Medulla oblongata (tissue), 1 donor: ENCODE data around the gene SEMA4D.

Experiments
- DNase-seq: peaks from one replicate; pipeline ENCODE4 v3.0.0-alpha.2; 2015; ENCODE audit errors: extremely low spot score

Gene SEMA4D

DNA sequence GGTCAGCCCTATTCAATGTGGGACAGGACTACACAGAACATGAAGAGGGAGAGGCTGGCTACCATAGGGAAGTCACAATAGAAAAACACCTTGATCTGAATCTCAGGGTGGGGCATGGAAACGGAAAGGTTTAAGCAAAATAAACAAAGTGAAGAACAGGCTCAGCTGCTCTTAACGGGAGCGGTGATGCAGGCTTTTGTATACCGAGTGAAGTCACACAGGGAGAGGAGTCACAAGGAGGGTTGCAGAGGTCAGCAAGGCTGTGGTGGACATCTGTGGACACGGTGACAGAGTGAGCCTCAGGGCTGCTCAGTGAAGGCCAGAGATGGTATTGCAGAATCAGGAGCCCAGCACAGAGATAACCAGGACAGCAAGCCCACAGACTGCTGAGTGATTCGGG, 30.6 kb upstream of the SEMA4D start:
- peak; percentile 43 for DNase-seq

DNA sequence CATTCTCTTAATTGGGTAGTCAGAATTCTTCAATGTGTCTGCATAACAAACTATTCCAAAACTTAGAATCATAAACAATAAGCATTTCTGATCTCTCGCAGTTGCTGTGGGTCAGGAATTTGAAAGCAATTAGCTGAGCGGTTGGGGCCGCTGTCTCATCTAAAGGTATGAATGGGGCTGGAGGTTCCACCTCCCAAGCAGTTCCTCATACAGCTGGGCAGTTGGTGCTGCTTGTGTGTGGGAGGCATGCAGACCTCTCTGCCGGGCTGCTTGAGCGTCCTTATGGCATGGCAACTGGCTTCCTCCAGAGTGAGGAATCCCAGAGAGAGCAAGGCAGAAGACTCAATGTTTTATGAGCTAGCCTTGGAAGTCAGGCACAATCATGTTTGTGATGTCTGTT, 30.2 kb upstream of the SEMA4D start:
- no peak for DNase-seq

DNA sequence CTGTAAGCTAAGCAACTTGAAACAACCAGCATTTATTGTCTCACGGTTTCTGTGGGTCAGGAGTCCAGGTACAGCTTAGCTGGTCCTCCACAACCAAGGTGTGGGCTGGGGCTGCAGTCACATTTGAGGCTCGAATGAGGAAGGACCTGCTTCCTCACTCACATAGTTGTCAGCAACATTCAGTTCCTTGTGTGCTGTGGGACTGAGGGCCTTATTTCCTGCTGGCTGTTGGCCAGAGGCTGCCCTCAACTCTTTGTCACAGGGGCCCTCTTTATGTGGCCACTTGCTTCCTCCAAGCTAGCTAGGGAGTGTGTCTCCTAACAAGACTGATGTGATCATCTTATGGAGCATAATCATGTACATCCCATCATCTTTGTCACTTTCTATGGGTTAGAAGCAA, 29.2 kb upstream of the SEMA4D start:
- DNase-seq = peak; percentile 83

DNA sequence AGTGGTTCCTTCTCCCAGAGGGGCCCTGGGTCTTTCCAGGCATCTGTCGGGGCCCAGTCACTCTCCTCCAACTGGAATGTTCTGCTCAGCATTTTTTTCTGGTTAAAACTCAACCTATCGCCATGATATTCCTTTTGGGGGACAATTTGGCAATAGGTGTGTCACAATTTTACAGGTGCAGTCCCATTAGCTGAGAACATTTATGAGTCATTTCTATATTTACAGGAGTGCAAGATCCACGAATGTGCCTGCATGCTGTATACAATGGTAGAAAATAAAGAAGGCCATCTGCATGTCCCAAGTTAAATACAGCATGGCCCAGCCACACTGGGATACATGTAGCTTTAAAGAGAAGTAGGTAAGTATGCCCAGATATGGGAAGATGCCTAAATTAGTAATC, 28.8 kb upstream of the SEMA4D start:
- DNase-seq = no peak

DNA sequence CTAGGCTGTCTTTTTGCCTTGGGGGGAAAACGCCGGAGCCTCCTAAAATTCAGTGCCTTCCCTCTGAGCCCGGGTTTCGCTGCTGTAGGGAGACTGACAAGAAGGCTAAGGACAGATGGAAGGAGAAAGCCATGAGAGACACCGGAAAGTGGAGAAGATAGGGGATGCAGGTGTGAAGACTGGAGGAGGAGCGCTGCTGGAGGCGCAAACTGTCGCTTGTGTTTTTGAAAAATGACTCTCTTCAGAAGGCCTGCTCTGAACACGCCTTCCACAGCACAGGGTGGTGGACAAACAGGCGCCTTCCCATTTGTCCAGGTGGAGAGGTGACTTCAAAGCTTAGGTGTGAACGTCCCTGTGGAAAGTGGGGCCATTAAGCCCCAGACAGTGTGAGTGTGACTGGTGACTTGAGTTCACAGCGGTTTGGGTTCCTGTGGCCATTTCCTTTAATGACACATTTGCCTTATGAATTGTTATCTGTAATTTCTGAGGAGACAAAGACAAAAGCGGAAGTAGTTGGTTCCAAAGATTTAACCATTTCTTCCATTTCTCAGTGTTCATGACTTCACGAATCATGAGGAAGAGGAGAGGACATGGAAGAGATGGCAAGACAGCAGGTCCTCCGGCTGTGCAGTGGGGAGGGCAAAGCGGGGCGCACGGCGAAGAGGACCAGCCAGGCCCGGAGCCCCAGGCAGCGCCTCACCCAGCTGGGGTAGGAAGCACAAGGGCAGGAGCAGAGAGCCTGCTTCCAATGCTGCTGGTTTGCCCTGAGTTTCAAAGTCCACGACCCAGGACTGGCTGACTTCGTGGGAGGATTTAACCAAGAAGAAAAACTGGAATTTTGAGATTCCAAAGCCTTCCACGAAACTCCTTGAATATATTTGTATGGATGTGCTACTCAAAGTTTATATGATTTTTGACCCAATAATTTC, 27.8 kb upstream of the SEMA4D start:
- DNase-seq = no peak

DNA sequence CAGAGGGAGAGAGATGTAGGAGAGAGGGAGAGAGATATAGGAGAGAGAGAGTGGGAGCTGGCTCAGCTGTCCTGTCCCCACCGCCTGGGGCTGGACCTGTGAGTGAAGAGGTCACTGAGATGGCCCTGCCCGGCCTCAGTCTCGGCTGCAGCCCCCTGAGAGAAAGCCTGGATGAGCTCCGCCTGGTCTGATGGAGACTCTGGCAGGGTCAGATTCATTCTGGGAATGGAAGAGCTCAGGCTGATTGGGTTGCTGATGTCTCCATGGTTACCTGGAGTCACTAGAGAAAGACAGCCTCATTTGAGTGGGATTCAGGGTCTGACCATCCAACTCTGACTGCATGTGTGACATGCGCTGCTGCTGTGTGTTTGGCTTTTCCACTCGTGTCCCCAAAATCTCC, 27.1 kb upstream of the SEMA4D start:
- DNase-seq = no peak

DNA sequence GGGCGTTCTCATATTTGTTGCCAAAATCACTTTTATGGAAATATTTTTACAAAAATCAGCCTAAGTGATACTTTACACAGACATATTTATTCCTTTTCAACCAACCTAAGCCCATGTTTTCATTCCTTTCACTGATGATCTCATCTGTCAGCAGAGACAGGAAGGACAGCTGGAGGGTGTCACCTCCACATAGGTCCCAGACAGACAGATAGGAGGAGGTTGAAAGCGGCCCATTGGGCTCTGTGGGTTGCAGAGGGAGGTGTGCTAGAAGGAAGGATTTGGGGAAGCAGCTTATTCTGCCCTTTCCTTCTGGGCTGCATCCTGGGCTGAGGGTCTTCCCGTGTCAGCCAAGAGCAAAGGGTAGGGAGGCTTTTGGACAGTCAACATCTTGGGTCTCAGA, 26.0 kb upstream of the SEMA4D start:
- DNase-seq = no peak

DNA sequence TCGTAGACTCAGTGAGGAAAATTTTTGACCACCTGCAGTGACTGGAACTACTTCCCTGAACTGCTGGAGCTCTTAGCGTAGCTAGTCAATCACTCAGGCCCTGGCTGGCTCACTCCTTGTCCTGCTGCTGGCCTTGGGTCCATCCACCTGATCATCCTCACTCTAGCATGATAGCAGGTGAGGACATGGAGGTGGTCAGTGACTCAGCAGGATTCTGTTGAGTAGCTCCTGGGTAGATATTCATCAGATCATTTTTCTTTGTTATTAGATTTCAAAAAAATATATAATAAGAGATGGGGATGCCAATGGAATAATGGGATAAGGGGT, 25.0 kb upstream of the SEMA4D start:
- no peak for DNase-seq

DNA sequence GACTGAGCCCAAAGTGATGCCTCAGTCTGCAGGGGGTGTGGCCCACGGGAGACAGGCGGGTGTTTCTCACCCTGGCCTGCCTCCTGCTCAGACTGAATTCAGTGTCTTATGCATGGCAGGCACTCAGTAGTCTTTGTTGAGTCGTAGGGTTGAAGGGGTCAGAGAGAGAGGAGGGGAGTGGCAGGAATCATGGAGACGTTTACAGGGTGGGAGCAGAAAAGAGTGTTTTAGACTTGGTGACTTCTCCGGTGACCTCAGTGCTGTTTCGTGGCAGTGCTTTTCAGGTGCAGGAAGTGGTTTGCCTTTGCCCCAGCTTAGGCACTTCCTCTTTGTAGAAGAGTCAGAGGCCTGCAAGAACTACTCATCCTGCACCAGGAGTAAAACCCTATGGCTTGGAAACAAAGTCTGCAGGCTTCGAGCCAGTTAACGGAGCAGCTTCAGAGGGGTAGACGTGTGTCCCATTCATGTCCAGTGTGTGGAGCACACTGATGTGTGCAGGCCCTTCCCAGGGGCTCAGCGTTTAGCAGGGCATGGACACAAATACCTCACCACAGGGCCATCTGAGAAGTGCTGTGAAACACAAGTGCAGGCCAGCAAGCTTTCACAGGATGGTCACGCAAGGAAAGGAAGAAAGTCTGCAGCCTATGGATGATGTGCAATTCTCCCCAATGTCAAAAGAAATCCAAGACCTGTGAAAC, 24.5 kb upstream of the SEMA4D start:
- DNase-seq = peak; percentile 68

DNA sequence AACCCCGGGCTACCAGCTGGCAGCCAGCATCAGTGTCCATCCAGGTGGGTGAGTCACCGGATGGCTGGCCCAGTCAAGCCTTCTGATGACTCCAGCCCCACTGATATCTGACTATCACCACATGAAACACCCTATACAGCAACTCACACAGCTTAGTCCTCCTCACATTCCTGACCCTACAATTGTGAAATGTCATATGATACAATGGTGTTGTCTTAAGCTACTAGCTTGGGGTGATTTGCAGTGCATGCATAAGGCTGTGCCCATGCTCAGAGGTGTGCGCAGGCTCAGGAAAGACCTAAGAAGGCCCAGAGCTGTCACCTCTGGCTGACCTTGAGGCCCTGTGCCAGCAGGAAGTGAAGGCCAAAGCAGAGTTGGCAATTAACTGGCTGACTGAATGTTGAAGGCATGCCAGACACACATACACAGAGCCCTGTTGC, 21.5 kb upstream of the SEMA4D start:
- DNase-seq = no peak

DNA sequence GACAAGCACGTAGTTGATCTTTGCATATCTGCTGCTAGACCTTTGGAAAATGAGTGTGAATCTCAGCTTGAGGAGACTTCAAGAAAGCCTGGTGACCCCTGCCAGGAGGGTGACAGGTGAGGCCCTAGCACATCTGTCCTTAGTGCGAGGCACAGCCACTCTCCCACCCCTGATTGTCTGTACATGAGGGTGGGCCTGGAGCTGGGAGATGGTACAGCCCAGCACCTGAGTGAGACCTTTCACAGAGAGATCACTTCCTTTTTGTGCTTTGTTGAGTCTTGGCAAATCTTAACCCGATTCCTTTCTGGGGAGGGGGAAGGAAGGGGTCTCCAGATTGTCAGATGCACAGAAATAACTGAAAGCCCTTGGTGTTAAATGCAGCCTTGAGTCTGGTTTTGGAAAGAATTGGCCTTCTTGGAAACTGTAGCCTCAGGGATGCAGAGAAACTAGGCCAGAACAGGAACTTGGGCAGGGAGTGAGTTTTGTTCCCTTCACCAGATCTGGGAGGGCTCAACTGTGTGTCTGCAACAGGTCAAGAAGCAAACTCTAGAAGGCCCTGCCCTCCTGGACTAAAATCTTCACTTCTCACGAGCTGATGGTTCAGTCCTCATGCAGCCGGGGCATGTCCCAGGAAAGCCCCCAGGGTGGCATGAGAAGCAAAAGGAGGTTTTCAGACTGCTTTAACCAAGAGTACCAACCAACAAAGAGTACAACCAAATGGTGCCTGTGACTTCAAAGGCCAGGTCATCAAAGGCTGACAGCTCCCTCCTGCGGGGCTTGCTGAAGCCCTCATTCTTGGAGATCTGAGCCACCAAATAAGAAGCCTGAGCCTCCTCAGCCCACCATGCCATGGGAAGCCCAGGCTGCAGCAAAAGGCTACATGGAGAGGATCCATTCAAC, 20.8 kb upstream of the SEMA4D start:
- DNase-seq = no peak

DNA sequence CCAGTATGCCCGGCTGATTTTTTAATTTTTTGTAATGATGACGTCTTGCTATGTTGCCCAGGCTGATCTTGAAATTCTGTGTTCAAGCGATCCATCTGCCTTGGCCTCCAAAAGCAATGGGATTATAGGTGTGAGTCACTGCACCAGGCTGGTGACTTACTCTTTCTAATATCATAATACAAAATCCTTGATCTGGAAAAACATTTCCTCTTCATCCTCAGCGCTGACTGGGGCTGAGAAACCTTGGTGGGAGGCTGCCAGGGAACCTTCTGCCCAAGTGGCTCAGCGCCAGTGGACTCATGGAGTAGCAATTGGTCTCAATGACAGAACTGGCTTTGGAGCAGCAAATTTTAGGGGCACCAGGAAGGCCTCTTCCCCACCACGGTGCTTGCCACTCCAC, 17.5 kb upstream of the SEMA4D start:
- DNase-seq = no peak

DNA sequence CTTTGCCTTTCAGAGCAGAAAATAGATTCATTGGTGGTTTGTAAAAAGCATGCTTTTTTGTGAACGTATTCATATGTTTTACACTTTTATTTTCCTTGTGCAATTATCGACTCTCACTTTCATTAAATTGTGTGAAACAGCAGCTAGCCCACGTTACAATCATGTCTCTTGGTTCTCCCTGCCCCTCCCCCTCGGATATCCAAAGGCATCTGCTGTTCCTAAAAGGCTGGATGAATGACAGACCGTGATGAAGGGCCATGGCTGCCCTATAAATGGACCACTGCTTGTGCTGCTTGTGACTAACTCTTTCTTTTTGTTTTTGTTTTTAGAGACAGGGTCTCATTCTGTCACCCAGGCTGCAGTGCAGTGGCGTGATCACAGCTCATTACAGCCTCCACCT, 17.0 kb upstream of the SEMA4D start:
- no peak for DNase-seq

DNA sequence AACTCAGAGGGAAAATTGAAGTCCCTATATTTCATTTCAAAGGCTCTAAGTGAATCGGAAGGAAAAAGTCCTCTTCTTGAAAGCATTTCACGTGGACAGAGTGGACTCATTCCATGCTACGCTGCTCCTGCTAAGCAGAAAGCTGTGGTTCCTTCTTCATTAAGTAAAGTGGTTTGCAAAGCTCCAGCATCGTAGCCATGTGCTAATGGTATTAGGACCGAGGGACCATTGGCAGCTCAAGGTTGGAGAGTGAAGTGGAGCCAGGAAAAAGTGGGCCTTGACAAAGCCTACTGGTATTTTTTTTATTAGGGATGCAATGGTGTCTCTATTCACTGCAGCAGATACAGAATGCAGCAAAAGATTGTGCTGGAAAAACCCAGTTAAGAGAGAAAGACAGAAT, 16.4 kb upstream of the SEMA4D start:
- DNase-seq = no peak

DNA sequence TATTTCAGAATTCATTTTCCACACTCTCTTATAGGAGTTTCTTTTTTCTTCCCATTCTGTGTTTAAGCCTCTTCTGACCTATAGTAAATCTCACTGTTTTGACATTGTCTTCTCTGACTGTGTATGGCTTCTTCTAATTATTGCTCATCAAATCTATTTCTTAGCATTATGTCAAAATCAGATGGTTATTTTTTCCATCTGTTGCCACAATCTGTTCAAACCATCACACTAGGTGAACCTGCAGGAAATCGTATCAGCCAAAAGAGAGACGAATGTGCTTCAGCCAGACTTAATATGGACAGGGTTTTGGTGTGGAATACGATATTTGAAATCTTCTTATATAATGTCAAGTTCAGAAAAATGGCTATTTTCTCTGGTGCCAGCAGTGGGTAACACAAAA, 15.9 kb upstream of the SEMA4D start:
- no peak for DNase-seq

DNA sequence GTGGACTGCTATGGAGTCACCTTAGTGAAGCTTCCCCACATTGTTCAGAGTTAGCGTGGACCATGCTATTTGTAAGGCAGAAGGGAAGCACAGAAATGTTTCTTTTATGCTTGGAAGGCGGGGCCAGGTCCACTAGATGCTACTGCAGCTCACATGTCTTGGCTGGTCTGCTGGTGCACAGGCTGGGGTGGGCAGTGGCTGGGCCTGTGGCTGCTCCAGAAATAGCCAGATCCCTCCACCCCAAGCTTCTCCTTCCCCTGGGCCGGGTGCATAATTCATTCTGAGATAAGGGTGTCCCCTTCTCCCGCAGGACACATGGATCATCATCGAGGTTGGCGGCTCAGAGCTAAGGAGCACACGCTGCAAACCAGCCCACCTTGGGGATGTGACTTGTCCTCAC, 14.5 kb upstream of the SEMA4D start:
- DNase-seq = no peak

DNA sequence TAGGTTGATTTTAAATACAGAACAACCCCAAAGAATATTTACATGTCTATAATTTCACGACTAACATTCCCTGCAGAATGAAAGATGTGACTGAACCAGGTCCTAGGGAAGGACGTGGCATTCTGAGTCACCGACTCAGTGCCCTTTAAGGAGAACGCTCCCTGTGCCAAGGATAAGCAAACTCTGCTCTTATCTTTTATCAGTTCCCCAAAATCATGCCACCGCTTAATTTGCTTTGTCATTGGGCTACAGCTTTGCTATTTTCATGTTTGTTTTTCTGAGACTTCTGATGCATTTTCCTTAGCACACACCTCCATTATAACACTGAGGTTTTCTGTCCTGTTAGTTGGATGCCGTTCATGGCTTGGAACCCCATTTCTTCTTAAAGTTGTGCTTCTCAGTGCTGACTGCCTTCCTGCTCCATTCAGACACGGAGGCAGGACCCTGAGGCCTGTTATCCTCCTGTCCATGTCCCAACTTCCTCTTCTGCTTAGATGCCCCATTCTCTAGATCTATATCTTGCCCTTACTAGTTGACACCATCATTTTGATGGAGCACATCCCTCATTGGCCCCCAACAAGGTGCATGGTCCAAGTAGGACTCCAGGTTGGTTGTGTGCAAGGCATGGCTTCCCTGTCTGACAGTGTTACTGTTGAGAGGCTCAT, 11.2 kb upstream of the SEMA4D start:
- DNase-seq = no peak

DNA sequence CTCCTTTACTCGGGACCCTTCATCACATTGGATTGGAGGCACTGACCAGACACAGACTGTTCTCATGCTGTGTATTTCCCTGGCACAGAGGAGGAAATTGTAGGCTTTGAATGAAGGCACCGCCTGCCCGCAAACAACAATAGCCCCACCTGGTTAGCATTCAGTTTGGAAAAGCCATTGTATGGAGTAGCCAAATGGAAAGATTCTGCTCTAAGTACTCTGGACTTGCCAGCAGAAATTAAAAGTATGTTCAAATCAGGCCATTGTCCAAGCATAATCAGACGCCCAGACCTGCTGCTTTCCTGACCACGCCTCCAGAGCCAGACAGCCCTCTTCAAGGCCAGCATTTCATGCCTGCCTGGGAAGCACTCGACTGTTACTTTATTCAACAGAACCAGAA, 8.0 kb upstream of the SEMA4D start:
- no peak for DNase-seq

DNA sequence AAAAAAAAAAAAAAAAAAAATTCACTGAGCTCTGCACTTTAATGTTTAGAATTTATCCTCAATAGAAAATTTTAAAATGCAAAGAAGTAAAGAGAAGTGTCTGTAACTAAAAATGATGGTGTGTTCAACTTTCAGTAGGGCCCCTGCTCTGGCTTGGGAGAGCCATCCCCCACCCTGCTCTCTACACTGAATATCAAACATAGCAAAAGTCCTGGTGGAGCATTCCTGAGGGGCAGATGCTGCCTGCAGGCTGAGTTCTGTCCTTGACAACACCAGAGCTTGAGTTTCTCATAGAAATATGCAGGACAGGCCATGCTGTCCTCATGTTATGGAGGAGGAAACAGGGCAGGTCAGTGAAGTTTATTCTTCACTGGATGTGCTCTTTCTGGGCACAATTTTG, 7.1 kb upstream of the SEMA4D start:
- no peak for DNase-seq

DNA sequence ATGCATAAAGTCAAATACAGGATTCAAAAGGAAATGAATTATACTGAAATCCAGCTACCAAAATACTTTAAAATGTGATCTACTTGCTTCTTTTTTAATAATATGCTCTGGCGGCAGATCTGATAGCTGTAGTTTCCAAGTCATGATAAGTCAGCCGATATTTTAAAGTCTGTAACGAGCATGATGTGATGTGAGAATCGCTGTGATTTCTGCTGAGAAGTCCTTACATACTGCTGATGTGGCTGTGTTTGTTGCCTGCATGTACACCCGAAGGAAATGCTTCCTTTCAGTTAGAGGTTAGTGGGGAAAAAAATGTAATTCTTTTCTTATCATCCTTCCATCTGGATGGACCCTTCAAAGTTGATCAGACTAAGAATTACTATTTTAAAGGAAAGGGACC, 4.8 kb upstream of the SEMA4D start:
- no peak for DNase-seq

DNA sequence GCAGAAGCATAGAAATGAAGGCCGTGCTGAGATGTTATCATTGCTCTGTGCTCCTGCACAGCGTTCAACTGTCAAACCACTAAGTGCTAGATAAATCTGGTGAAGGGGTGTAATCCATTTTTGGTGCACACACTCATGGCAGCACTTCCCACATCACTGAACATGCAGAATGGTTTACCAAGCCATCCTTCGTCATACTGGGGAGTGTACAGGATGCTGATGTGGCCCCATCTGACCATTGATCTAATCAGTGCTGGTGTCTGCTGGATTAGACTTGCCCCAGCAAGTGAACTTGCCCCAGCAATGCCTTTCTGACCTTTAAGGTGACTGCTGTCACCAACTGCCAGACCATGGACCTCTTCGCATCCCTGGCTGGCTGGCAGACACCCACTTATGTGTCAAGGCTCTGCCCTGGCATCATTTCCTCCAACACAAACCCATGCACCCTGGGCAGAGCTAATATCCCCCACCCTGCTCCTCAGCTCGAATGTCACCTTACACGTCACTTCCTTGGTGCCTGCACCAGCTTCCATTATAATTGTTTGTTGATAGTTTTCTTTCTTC, 4.2 kb upstream of the SEMA4D start:
- DNase-seq = no peak
